Colonic mucosa (tissue), 4 donors: ENCODE results near the gene TMEM123. TPM values are rescaled to one million over a fixed set of nuclear protein-coding genes. Genes with fewer than 3 reads are reported as not detected.

Source experiments
- DNase-seq: peaks from one replicate; pipeline ENCODE4 v3.0.0-alpha.2; 2020
- H3K27ac ChIP-seq: fragments of 200-600 bp; one replicate; pipeline ENCODE4 v1.8.0; 2021
- H3K27me3 ChIP-seq: fragments of 200-600 bp; one replicate; pipeline ENCODE4 v1.8.0; 2021
- H3K36me3 ChIP-seq: fragments of 200-600 bp; one replicate; pipeline ENCODE4 v1.8.0; 2021
- H3K4me1 ChIP-seq: fragments of 200-600 bp; one replicate; pipeline ENCODE4 v1.8.0; 2021; ENCODE audit warnings: mild to moderate bottlenecking
- H3K4me3 ChIP-seq: fragments of 200-600 bp; one replicate; pipeline ENCODE4 v1.8.0; 2021
- H3K9ac ChIP-seq, 2 donors: one replicate each; pipeline ENCODE4 v1.7.0; 2013; ENCODE audit warnings: control low read depth in 2 of 2, low read depth in 2 of 2, low read length in 2 of 2
- H3K9me3 ChIP-seq: fragments of 200-600 bp; one replicate; pipeline ENCODE4 v1.8.0; 2021
- intact Hi-C: fragments of 100-400 bp; cut with DNase I; formaldehyde crosslinking; loops from one replicate; pipeline ENCODE4 v1.14.1; 2022
- total RNA-seq, 2 donors: library from RNA; stranded (reverse); fragmentation: NEBNext Ultra II Directional in 1 of 2; extraction: Animal tissue kit (Norgen Biotek cat#: 25700) in 1 of 2; gene quantifications; one replicate each; pipeline ENCODE4 v1.2.1, GENCODE V29; 2021
- TF ChIP-seq, protein P1 (sequence below): fragments of 200-600 bp; IDR thresholded peaks from one replicate; pipeline ENCODE4 v1.8.0; 2022; ENCODE audit warnings: antibody characterized with exemption, mild to moderate bottlenecking
- donor health status: healthy.
- donor health status: DM: no; HTN: no; CAD: no.
- donor health status: DM: no; HTN: no; CAD: no.

Gene TMEM123
- total RNA-seq, 2 donors from 2014 or later, result 126 to 175 TPM

DNA sequence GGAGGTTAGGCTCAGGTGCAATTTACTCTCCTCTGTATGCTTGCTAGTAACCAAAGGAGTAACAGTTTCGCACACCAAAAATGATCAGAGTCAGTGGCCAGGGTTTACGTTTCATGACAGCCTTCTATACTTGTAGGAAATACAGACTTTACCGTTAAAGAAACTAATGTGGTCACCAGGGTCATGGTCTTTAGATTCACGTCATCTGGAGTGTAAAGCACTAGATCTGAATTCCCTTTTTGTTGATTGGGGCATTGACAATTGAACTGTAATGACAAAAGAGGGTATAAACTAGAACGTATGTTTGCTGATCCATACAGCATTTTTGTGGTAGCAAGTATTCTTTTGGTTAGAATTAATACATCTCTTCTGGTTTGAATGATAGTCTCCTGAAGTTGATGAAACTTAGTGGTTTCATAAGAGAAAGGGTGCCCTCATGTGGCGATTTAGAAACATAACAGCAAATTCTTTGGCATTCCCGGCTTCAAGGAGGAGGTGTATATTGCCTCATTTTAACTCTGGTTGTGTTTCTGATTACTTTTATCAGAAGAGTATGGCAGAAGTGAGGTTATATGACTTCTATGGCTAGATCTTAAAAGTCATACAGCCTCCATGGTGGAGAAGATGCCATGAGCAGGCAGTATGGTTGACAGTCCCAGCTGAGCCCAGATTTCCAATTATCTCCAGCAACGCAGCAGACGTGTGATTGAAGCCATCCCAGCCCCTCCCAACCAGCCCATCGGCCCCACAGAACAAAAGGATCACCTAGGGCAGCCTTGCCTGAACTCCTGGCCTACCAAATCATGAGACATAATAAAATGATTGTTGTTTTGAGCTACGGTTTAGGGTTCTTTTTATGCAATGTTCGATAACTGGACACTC is 42.8 kb upstream of the TMEM123 start:
- TF ChIP-seq, protein P1, sequence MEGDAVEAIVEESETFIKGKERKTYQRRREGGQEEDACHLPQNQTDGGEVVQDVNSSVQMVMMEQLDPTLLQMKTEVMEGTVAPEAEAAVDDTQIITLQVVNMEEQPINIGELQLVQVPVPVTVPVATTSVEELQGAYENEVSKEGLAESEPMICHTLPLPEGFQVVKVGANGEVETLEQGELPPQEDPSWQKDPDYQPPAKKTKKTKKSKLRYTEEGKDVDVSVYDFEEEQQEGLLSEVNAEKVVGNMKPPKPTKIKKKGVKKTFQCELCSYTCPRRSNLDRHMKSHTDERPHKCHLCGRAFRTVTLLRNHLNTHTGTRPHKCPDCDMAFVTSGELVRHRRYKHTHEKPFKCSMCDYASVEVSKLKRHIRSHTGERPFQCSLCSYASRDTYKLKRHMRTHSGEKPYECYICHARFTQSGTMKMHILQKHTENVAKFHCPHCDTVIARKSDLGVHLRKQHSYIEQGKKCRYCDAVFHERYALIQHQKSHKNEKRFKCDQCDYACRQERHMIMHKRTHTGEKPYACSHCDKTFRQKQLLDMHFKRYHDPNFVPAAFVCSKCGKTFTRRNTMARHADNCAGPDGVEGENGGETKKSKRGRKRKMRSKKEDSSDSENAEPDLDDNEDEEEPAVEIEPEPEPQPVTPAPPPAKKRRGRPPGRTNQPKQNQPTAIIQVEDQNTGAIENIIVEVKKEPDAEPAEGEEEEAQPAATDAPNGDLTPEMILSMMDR, result peak; percentile 48
- Histone ChIP-seq H3K4me1 (no peaks in the 10 kb centered on the region), H3K9me3 (no peaks in the 10 kb centered on the region), H3K27ac (no peak overlapping the region), H3K9ac (peak overlapping the region; percentile 9 to 46), H3K27me3 (no peaks in the 10 kb centered on the region), H3K4me3 (no peak overlapping the region), H3K36me3 (no peaks in the 10 kb centered on the region)
- DNase-seq, result peak; percentile 63
- intact Hi-C loops, result loop anchor here (5.0 to 10.0 kb wide), 3 partner anchors 119 to 169 kb away; no protein-coding TSS in a partner anchor

DNA sequence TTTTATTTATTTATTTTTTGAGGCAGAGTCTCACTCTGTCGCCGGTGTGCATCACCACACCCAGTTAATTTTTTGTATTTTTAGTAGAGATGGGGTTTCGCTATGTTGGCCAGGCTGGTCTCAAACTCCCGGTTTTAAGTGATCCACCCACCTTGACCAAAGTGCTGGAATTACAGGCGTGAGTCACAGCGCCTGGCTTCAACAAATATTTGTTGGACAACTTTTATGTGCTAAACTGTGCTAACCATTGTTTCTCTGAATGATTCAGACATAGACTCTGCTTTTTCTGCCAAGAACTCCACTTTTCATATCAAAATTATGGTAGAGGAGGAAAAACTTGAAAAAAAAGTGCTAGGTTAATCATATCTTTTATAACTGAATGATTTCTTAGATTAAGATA is 41.7 kb upstream of the TMEM123 start:
- Histone ChIP-seq H3K27me3 (no peaks in the 10 kb centered on the region), H3K36me3 (no peaks in the 10 kb centered on the region), H3K9me3 (no peaks in the 10 kb centered on the region), H3K4me3 (no peak overlapping the region), H3K4me1 (no peaks in the 10 kb centered on the region), H3K9ac (no peak overlapping the region), H3K27ac (no peak overlapping the region)
- intact Hi-C loops, result loop anchor here (10.0 kb wide), 2 partner anchors 121 to 171 kb away; no protein-coding TSS in a partner anchor
- TF ChIP-seq, protein P1, result no peak
- peak; percentile 67 for DNase-seq

DNA sequence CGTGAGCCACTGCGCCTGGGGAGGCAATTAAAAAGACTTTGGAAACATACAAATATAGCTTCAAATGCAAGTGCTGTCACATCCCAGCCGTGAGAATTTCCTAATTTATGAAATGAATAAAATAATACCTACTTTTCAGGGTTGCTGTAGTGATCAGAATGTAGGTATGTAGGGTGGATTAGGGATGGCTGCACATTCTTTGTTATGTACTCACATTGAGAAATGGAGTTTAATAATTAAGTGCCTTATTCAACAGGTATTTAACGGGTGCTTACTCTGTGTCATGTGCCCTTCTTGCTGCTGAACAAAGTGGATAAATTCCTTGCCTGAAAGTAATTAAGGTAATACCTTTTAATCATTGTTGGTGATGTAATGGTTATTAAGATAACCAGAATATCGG is 41.0 kb upstream of the TMEM123 start:
- no peak for DNase-seq
- no peak overlapping the region for H3K27ac ChIP-seq
- no peaks in the 10 kb centered on the region for H3K9me3 ChIP-seq
- no peaks in the 10 kb centered on the region for H3K4me1 ChIP-seq
- no peak overlapping the region for H3K9ac ChIP-seq
- intact Hi-C loops, result loop anchor here (10.0 kb wide), 2 partner anchors 121 to 171 kb away; no protein-coding TSS in a partner anchor
- H3K27me3 ChIP-seq, result no peaks in the 10 kb centered on the region
- no peak overlapping the region for H3K4me3 ChIP-seq
- no peaks in the 10 kb centered on the region for H3K36me3 ChIP-seq
- TF ChIP-seq, protein P1, result no peak

DNA sequence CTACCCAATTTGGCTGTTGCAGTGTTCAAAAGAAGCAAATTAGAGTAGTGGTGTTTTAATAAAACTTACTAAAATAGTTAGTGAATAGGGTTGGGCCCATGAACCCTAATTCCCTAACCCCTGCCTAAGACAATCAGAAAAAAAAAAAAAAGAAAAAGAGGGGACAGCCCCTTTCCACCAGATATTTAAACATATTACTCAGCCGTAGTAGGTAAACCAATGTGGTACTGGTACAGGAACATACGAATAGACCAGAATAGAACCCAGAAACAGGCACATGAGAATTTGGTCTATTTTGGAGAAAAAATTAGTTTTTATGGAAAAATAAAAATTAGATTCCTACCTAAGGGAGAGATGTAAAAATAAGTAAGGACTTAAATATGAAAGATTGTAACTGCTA is 39.4 kb upstream of the TMEM123 start:
- no peaks in the 10 kb centered on the region for H3K9me3 ChIP-seq
- no peaks in the 10 kb centered on the region for H3K4me1 ChIP-seq
- intact Hi-C loops, result loop anchor here (10.0 kb wide), 2 partner anchors 123 to 173 kb away; no protein-coding TSS in a partner anchor
- H3K27me3 ChIP-seq, result no peaks in the 10 kb centered on the region
- no peak overlapping the region for H3K27ac ChIP-seq
- TF ChIP-seq, protein P1, result no peak
- no peak overlapping the region for H3K4me3 ChIP-seq
- no peak overlapping the region for H3K9ac ChIP-seq
- H3K36me3 ChIP-seq, result no peaks in the 10 kb centered on the region
- DNase-seq, result no peak

DNA sequence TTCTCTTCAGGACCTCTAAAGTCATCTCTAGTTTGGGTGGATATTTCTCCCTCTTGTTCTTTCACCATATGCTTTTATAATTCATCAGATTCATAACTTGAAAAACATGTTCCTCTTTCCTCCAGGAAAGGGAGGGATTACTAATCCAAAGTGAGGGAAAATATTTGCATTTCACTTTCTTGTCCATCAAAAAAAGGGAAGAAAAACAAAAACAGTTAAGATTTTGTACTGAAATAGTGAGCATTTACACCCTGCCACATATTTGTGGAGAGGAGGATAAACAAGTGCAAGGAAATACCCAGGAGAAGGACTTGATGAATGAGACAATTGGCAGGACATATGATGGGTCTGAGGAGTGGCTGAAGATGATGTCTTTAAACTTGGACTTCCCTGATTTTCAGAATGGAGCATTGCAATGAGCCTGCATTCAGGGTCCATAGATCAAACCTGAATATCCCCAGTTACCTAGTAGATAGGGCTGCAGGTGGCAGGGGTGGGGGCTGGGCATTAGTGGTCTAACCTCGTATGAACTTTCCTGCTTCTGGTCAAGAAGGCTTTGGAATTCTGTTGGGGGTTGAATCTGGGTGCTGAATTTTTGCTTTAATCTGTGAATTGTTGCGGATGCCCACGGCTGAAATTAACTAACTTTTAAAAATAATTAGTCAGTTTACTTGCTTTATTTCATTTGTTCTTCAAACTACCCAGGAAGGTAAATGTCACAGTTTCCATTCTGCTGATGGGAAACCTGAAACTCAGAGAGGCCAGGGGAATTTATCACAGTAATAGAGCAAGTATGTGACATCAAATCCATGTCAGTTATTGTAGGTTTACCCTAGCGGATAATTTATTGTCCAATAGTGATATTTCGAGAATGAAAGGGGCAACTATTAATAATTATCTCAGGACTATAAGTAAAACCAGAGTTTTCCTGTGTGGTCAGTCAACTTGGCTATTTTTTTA is 36.9 kb upstream of the TMEM123 start:
- Histone ChIP-seq H3K36me3 (no peaks in the 10 kb centered on the region), H3K27me3 (no peaks in the 10 kb centered on the region), H3K9ac (no peak overlapping the region), H3K9me3 (no peaks in the 10 kb centered on the region), H3K27ac (no peak overlapping the region), H3K4me3 (no peak overlapping the region), H3K4me1 (no peaks in the 10 kb centered on the region)
- DNase-seq, result no peak
- TF ChIP-seq, protein P1, result no peak
- intact Hi-C loops, result loop anchor here (10.0 kb wide), 2 partner anchors 125 to 175 kb away; no protein-coding TSS in a partner anchor
